ENCODE results near the gene PDGFD.

Gene PDGFD

DNA sequence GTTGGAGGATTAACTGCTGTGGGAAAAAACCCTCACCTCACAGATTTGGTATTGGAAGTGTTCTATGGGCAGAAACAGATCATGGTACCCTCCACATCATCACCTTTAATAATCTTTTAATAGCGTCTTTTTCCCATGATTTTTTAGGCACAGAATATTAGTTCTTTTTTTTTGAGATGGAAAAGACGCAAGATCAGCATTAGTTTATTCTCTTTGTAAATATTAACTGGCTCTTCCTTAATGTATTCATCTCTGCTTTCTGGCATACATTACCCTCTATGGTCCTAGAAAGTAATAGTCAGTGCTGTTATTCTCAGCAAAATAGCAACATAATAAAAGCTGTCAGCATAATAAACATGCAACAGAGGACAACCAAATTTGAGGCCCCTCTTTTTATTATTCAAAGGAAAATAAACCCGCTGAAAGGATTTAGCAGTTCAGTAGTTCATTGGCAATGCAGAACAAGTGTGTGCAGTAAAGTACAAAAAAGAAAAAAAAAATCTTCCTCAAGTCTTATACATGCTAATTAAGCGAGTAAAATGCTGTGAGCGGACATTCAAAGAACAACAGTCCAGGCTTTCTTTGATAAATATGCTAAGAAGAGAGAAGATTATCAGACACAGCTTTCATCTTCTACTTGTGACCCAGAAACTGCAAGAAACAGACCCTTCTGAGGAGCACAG lies 165.0 kb downstream of the PDGFD start:
- H3K9me3 Mint-ChIP-seq: no peaks in the 10 kb centered on the region
- H3K27ac Mint-ChIP-seq: no peak overlapping the region
- H3K27me3 Mint-ChIP-seq (ENCODE audit: low read depth): no peaks in the 10 kb centered on the region
- no peak overlapping the region for H3K4me3 Mint-ChIP-seq
- no peaks in the 10 kb centered on the region for H3K36me3 Mint-ChIP-seq (ENCODE audit: low read depth)
- H3K4me1 Mint-ChIP-seq (ENCODE audit: low read depth): no peaks in the 10 kb centered on the region

DNA sequence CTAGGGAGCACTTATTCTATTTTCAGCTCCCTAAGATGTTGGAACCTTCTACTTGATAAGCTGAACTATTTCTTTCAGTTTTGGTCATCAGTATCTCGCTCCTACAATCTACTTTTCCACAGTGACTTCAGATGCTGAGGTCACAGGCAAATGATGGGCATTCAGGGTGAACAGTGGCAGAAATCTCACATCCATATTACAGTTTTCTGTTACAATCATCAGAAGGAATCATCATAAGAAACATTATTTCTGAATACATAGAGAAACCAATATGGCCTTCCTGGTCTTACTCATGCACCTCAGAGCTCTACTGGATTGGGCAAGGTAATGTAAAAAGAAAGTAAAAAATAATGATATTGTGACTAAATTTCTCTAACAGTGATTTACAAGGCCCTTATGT lies 166.9 kb downstream of the PDGFD start:
- H3K4me3 Mint-ChIP-seq: no peak overlapping the region
- H3K27me3 Mint-ChIP-seq (ENCODE audit: low read depth): no peaks in the 10 kb centered on the region
- H3K27ac Mint-ChIP-seq: no peak overlapping the region
- H3K9me3 Mint-ChIP-seq: no peaks in the 10 kb centered on the region
- H3K36me3 Mint-ChIP-seq (ENCODE audit: low read depth): no peaks in the 10 kb centered on the region
- no peaks in the 10 kb centered on the region for H3K4me1 Mint-ChIP-seq (ENCODE audit: low read depth)

GRCh38 chr11:103995896-103996295 lies 168.1 kb downstream of the PDGFD start:
- Mint-ChIP-seq H3K27me3 (ENCODE audit: low read depth) (no peaks in the 10 kb centered on the region), H3K9me3 (no peaks in the 10 kb centered on the region), H3K27ac (no peak overlapping the region), H3K36me3 (ENCODE audit: low read depth) (no peaks in the 10 kb centered on the region), H3K4me3 (no peak overlapping the region), H3K4me1 (ENCODE audit: low read depth) (no peaks in the 10 kb centered on the region)

DNA sequence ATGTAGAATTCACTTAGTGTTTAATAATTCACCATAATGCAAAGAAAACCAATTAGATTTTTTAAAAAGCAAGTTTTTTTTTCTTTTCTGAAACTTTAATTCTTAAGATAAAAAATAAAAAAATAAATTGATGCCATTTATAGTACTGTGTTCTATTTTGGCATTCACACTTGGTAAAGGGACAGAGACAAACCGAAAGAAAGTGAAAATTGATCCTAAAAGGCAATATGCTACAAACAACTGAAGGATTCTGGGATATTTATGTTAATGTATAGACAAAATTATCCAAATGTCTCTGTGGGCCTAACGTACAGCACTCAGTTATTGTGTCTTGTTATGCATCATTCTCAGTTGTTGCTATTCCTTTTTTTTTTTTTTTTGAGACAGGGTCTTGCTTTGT lies 169.4 kb downstream of the PDGFD start:
- H3K36me3 Mint-ChIP-seq (ENCODE audit: low read depth): no peaks in the 10 kb centered on the region
- H3K4me3 Mint-ChIP-seq: no peak overlapping the region
- H3K4me1 Mint-ChIP-seq (ENCODE audit: low read depth): no peaks in the 10 kb centered on the region
- no peak overlapping the region for H3K27ac Mint-ChIP-seq
- no peaks in the 10 kb centered on the region for H3K9me3 Mint-ChIP-seq
- no peaks in the 10 kb centered on the region for H3K27me3 Mint-ChIP-seq (ENCODE audit: low read depth)

DNA sequence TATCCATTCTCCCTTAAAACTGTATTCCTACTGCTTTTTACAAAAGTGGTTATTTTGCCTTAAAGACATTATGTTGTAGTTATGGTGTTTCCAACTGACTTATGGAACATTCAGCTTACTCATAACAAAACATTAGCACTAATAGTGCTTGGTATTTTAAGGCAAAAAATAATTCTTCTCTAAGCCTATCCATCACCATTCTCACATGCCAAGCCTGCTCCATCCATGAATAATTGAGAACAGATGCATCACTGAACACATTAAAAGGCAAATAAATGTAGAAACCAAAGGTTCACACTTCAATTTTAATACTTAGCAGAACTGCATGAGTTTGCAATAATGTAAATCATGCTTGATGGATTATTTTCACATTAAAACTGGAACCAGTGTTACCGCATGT lies 169.9 kb downstream of the PDGFD start:
- Mint-ChIP-seq H3K9me3 (no peaks in the 10 kb centered on the region), H3K27me3 (ENCODE audit: low read depth) (no peaks in the 10 kb centered on the region), H3K4me3 (no peak overlapping the region), H3K4me1 (ENCODE audit: low read depth) (no peaks in the 10 kb centered on the region), H3K36me3 (ENCODE audit: low read depth) (no peaks in the 10 kb centered on the region), H3K27ac (no peak overlapping the region)

DNA sequence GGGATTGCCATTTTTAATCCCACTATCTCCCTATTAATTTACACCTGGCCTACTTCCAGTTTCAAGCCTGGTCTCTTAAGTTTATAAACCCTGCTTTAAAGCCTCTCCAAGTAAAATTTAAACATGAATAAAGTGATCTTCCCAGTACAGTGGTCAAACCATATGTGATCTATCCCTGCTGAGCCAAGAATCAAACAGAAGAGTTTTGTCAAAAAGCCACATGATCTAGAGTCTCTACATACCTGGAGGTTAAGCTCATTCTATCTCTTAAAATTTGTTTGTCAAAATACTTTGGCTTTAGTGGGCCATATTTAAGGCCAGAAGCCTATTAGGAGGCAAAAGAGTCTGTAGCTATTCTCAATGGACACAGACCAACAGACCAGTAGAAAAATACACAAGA lies 170.4 kb downstream of the PDGFD start:
- Mint-ChIP-seq H3K4me3 (no peak overlapping the region), H3K36me3 (ENCODE audit: low read depth) (no peaks in the 10 kb centered on the region), H3K27me3 (ENCODE audit: low read depth) (no peaks in the 10 kb centered on the region), H3K4me1 (ENCODE audit: low read depth) (no peaks in the 10 kb centered on the region), H3K9me3 (no peaks in the 10 kb centered on the region), H3K27ac (no peak overlapping the region)

DNA sequence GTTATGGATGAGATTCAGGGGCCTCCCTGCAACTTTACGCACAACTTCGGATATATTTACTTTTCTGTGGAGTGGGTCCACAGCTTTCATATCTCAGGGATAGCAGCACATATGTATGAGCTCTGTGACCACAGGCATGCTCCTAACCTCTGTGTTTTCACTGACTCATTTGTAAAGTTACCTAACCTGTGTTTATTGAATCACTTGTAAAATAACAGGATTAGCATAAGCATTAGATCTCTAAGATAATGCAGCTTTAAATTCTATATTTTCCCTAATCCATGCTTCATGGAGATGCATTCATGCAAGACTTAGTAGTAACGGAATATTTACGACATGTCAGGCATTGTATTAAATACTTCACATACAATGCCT lies 175.4 kb downstream of the PDGFD start:
- Mint-ChIP-seq H3K36me3 (ENCODE audit: low read depth) (no peaks in the 10 kb centered on the region), H3K9me3 (no peaks in the 10 kb centered on the region), H3K4me1 (ENCODE audit: low read depth) (no peaks in the 10 kb centered on the region), H3K4me3 (no peak overlapping the region), H3K27me3 (ENCODE audit: low read depth) (no peaks in the 10 kb centered on the region), H3K27ac (no peak overlapping the region)

- no peak overlapping the region for H3K4me3 Mint-ChIP-seq
- no peaks in the 10 kb centered on the region for H3K27me3 Mint-ChIP-seq (ENCODE audit: low read depth)
- no peaks in the 10 kb centered on the region for H3K9me3 Mint-ChIP-seq
- H3K4me1 Mint-ChIP-seq (ENCODE audit: low read depth): no peaks in the 10 kb centered on the region
- H3K27ac Mint-ChIP-seq: no peak overlapping the region
- no peaks in the 10 kb centered on the region for H3K36me3 Mint-ChIP-seq (ENCODE audit: low read depth)
Observed at GRCh38 chr11:103987629-103988594, 176.0 kb downstream of the PDGFD start.

- no peak overlapping the region for H3K27ac Mint-ChIP-seq
- H3K9me3 Mint-ChIP-seq: no peaks in the 10 kb centered on the region
- no peaks in the 10 kb centered on the region for H3K27me3 Mint-ChIP-seq (ENCODE audit: low read depth)
- no peaks in the 10 kb centered on the region for H3K4me1 Mint-ChIP-seq (ENCODE audit: low read depth)
- H3K36me3 Mint-ChIP-seq (ENCODE audit: low read depth): no peaks in the 10 kb centered on the region
- no peak overlapping the region for H3K4me3 Mint-ChIP-seq
Observed at GRCh38 chr11:103985041-103985440, 178.9 kb downstream of the PDGFD start.

- Mint-ChIP-seq H3K27ac (no peak overlapping the region), H3K36me3 (ENCODE audit: low read depth) (no peaks in the 10 kb centered on the region), H3K27me3 (ENCODE audit: low read depth) (no peaks in the 10 kb centered on the region), H3K4me1 (ENCODE audit: low read depth) (no peaks in the 10 kb centered on the region), H3K4me3 (no peak overlapping the region), H3K9me3 (no peaks in the 10 kb centered on the region)
Observed at GRCh38 chr11:103980108-103980507, 183.8 kb downstream of the PDGFD start.

GRCh38 chr11:103978616-103979595 lies 185.0 kb downstream of the PDGFD start:
- H3K4me3 Mint-ChIP-seq: no peak overlapping the region
- peaks cover under 1% of the 10 kb centered on the region for H3K9me3 Mint-ChIP-seq

DNA sequence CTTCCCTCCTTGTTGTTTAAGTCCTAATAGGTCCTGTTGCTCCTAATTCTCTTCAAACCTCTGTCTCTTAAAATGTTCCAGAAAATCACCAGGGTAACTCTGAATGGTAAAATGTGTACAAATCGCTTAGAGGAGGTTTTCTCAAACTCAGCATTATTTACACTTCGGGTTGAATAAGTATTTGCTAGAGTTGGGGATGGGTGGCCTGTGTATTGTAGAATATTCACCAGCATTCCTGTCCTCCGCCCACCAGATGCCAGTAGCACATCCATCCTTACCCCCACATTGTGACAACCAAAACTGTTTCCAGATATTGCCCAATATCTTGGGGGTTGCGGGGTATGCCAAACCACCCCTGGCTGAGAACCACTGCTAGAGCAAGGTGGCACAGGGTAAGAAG lies 191.9 kb downstream of the PDGFD start:
- H3K36me3 Mint-ChIP-seq (ENCODE audit: low read depth): no peaks in the 10 kb centered on the region

More at GRCh38 chr11:103978616-103979595, 185.0 kb downstream of the PDGFD start:
- Mint-ChIP-seq H3K4me1 (ENCODE audit: low read depth) (no peaks in the 10 kb centered on the region), H3K27me3 (ENCODE audit: low read depth) (no peaks in the 10 kb centered on the region), H3K36me3 (ENCODE audit: low read depth) (no peaks in the 10 kb centered on the region), H3K27ac (no peak overlapping the region)

DNA sequence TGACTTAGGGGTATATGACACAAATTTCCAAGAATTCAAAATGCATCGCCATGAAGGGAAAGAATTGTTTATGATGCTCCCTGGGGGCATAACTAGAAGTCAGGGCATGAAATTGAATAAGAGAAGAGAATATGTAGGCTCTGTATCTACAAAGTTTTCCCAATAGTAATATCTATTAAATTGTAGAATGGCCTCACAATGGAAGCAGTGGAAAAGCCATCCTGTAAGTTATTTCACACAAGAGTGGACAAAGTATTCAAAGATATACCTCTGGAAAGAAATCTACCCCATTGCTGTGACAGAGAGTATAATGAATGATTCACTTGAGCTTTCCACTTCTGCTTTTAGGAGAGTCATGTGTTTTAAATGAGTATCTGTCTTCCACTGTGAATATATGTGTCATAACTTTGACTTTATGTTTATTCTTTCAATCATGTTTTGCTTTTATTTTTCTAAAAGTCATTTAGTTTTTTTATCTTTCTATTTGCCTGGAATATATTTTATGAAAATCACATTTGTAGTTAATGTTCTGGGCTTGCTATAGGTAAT lies 193.2 kb downstream of the PDGFD start:
- Mint-ChIP-seq H3K27ac (no peak overlapping the region), H3K27me3 (ENCODE audit: low read depth) (no peaks in the 10 kb centered on the region), H3K4me1 (ENCODE audit: low read depth) (no peaks in the 10 kb centered on the region)

More for the DNA sequence above, 191.9 kb downstream of the PDGFD start:
- Mint-ChIP-seq H3K4me1 (ENCODE audit: low read depth) (no peaks in the 10 kb centered on the region), H3K27ac (no peak overlapping the region), H3K27me3 (ENCODE audit: low read depth) (no peaks in the 10 kb centered on the region), H3K9me3 (peaks cover 4% of the 10 kb centered on the region), H3K4me3 (no peak overlapping the region)

GRCh38 chr11:103968685-103969084 lies 195.3 kb downstream of the PDGFD start:
- Mint-ChIP-seq H3K4me3 (no peak overlapping the region), H3K9me3 (peaks cover 2% of the 10 kb centered on the region), H3K27ac (no peak overlapping the region), H3K27me3 (ENCODE audit: low read depth) (no peaks in the 10 kb centered on the region), H3K4me1 (ENCODE audit: low read depth) (no peaks in the 10 kb centered on the region), H3K36me3 (ENCODE audit: low read depth) (no peaks in the 10 kb centered on the region)

More for the DNA sequence above, 193.2 kb downstream of the PDGFD start:
- Mint-ChIP-seq H3K4me3 (no peak overlapping the region), H3K9me3 (peaks cover 4% of the 10 kb centered on the region), H3K36me3 (ENCODE audit: low read depth) (no peaks in the 10 kb centered on the region)
